Measurements from ENCODE around the gene CCDC127.
"Not testable (repeated sequence)": the region's sequence is repeated elsewhere in the genome, so short reads cannot be mapped to it uniquely, and the experiment has no call there.

Gene CCDC127, protein sequence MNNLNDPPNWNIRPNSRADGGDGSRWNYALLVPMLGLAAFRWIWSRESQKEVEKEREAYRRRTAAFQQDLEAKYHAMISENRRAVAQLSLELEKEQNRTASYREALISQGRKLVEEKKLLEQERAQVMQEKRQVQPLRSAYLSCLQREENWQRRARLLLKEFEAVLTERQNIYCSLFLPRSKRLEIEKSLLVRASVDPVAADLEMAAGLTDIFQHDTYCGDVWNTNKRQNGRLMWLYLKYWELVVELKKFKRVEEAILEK

DNA sequence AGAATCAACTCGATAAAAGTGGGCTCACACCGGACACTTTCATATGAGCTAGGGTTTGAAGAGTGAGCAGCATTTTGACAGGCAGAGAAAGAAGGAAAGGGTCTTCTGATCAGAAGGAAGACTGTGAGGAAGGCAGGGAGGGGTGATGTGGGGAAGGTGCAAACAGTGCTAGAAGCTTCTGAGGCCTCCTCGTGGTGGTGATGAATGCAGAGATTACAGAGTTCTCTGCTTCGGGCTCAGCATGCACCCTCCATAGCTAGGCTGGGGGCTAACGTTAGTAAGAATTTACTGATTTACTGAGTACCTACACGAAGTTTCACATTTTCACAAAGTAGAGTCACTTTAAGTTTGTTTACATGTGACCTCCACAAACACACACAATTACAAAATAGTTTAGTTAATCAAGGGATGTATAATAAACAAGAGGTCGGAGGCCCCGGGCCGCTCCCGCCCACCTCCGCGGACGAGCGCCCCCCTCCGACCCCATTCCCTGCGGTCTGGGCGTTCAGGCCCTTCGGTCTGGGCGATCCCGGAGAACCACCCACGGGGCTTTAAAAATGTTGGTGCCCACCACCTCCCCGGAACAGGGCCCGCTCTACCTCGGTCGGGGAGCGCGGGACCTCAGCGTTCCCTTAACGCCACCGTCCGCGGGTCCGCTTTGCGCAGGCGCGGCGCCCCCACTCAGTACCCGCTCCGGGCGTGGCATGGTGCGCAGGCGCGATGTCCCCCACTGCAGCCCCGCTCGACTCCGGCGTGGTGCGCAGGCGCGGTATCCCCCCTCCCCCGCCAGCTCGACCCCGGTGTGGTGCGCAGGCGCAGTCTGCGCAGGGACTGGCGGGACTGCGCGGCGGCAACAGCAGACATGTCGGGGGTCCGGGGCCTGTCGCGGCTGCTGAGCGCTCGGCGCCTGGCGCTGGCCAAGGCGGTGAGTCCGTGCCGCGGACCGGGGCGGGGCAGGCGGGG lies at the start of gene CCDC127, which contains the start of gene SDHA:
CCDC127 (minus strand) TSS at position 660 of the 963 bp plus-strand sequence. CDS start 1,304 bp downstream, outside the sequence.
SDHA (plus strand) TSS at position 827 of the 963 bp plus-strand sequence; CDS start at position 863, 36 bp downstream.
- DNase-seq: peak; percentile 97

DNA sequence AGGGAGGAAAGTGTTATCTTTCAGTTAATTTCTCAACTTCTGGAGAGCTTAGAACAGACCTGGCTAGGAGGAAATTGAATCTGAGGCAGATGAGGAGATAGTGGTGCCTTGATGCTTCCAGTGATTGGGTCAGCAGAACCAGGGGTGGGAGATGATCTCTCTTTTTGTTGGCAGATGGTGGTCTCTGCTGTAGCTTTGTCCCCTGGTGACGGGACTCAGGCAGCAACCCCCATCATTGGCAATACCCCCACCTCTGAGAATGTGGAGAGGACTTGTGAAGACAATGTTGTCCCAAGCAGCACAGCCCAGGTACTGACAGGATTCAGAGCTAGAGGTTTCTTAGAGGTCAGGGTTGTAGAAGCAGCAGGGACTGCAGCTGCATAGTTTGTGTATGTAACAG lies 49.8 kb upstream of the CCDC127 start:
- DNase-seq: no peak

DNA sequence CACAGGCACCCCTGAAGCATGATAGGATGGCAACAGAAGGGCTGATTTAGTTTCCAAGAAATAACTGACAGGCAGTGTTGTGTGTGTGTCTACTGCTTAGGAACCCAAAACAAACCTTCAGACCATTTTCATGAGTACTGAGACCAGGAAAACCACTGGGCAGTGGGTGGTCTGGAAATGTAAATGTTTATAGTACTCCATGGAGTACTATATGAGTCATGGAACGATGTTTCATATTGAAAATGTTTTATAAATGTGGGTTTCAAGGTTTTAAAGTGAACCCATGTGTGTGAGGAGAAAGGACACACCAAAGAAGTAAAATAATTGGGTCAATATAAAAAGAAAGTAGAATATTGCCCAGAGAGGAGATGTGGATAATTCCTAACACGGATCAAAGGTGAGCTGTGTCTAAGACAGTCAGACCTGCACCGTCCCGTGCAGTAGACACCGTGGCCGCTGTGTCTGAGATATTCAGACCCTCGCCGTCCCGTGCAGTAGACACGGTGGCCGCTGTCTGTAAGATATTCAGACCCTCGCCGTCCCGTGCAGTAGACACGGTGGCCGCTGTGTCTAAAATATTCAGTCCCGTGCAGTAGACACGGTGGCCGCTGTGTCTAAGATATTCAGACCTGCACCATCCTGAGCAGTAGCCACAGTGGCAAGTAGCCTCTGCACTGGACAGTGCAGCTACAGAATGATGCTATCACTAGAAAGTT lies 48.5 kb upstream of the CCDC127 start:
- DNase-seq: not testable (repeated sequence)

DNA sequence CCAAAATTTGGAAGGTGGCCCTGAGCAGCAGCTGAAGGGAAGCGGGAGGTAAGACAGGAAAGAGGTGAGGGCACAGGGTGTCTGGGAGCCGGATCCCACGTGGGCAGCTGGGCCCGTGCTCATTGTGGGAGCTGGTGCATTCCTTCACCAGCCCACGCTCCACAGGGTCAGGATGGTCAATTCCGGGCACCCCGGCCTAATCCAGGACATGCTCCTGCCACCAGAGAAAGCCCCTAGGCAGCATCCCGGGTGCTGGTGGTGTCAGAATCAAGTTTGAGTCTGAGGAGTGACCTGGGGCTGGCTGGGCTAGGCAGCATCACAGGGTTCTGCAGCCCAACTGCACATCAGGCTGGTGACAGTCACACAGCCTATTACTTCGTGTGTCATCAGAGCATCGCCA lies 46.4 kb upstream of the CCDC127 start:
- no peak for DNase-seq

DNA sequence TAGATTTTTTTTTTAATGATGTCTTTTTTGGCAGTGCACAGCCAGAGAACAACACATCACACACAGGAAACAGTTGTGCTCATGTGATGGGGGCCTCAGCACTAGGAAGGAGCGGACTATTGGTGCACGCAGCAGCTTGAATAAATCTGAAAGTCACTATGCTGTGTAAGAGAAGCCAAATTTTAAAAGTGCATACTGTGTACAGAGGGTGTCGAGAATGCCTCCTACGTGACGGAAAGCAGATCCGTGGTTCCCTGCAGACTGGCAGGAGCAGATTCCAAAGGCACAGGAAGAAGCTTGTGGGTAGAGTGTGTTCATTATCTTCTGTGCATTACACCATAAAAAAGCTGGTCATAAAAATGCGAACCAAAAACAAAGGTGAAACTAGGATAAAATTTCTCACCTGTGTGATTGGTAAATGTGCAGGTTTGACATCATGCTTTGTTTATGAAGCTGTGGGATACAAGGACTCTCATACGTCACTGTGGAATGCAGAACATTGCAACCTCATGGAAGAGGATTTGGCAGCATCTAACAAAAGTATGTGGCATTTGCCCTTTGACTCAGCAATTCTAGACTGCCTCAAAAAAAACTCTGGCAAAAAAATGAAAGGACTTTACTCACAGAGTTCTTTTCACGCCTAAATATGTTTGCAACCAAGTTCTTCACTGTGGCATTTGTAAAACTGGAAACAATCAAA lies 45.5 kb upstream of the CCDC127 start:
- DNase-seq: not testable (repeated sequence)

DNA sequence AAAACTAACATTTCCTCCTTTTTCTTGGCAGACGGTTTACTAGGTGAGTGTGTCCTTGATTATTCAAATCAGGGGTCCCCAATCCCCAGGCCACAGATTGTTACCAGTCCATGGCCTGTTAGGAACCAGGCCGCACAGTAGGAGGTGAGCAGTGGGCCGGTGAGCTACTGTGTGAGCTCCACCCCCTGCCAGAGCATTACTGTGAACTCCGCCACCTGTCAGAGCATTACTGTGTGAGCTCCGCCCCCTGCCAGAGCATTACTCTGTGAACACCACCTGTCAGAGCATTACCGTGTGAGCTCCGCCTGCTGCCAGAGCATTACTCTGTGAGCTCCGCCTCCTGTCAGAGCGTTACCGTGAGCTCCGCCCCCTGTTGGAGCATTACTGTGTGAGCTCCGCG lies 39.2 kb upstream of the CCDC127 start:
- DNase-seq: no peak

DNA sequence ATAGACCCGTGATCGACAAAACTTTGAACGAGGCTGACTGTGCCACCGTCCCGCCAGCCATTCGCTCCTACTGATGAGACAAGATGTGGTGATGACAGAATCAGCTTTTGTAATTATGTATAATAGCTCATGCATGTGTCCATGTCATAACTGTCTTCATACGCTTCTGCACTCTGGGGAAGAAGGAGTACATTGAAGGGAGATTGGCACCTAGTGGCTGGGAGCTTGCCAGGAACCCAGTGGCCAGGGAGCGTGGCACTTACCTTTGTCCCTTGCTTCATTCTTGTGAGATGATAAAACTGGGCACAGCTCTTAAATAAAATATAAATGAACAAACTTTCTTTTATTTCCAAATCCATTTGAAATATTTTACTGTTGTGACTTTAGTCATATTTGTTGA lies 38.4 kb upstream of the CCDC127 start:
- DNase-seq: not testable (repeated sequence)

DNA sequence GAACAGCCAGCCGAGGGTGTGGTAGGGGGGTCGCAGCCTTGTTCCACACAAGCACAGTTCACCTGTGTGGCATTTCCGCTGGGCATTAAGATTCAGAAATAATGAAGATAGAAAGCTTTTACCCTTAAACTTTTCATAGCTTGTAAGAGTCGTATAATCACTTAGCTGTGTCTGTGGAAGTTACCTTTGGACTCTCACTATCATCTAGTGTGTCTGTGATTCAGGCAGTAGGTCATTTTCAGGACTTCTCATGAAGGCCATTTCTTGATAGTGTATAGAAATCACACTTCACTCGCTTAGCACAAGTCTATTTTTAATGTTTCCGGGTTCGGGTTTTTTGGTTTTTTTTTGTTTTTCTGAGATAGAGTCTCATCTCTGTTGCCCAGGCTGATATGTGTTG lies 37.2 kb upstream of the CCDC127 start:
- not testable (repeated sequence) for DNase-seq

DNA sequence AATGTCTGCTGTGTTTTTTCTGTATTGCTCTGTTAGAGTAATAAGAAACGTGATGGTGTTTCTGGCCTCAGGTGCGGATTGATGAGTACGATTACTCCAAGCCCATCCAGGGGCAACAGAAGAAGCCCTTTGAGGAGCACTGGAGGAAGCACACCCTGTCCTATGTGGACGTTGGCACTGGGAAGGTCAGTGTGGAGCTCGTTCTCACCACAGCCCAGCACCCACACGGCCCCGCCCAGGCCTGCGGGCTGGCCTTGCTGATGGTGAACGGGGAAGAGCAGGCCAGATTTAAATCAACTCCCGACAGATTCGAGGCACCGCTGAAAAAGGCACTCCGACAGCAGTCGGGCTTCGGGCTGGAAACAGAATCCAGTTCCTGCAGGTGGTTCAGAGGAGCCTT lies 36.4 kb upstream of the CCDC127 start:
- DNase-seq: not testable (repeated sequence)

DNA sequence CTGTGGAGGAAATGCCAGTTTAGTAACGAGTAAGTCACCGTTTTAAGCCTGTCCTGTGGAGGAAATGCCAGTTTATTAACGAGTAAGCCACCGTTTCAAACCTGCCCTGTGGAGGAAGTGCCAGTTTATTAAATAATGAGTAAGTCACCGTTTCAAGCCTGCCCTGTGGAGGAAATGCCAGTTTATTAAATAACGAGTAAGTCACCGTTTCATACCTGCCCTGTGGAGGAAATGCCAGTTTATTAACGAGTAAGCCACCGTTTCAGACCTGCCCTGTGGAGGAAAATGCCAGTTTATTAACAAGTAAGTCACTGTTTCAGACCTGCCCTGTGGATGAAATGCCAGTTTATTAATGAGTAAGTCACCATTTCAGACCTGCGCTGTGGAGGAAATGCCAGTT lies 34.6 kb upstream of the CCDC127 start:
- no peak for DNase-seq

DNA sequence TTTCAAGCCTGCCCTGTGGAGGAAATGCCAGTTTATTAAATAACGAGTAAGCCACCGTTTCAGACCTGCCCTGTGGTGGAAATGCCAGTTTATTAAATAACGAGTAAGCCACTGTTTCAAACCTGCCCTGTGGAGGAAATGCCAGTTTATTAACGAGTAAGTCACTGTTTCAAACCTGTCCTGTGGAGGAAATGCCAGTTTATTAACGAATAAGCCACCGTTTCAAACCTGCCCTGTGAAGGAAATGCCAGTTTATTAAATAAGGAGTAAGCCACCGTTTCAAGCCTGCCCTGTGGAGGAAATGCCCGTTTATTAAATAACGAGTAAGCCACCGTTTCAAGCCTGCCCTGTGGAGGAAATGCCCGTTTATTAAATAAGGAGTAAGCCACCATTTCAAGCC lies 34.0 kb upstream of the CCDC127 start:
- DNase-seq: not testable (repeated sequence)

DNA sequence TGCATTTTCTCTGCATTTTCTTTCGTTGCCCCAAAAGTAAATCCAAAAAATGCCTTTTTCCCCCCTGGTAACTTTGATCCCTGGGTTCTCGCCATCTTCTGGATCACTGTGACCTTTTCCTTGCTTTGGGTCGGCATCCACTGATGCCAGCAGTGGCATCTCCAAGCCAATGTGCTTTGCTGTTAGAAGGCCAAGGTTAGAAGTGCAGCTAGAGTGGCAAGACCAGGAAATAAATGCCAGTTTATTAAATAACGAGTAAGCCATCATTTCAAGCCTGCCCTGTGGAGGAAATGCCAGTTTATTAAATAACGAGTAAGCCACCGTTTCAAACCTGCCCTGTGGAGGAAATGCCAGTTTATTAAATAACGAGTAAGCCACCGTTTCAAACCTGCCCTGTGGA lies 33.6 kb upstream of the CCDC127 start:
- DNase-seq: not testable (repeated sequence)

DNA sequence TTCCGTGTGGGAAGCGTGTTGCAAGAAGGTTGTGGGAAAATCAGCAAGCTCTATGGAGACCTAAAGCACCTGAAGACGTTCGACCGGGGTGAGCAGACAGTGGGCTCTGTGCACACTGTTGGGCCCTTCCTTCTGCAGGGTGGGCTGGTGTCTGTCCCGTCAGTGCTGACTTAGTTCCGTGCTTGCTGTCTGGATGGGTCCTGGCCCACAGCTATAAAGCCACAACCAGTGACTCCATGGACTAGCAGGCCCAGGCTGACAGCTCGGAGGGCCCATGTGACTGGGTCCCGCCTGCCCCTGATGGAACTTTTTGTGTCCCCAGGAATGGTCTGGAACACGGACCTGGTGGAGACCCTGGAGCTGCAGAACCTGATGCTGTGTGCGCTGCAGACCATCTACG lies 33.1 kb upstream of the CCDC127 start:
- not testable (repeated sequence) for DNase-seq

DNA sequence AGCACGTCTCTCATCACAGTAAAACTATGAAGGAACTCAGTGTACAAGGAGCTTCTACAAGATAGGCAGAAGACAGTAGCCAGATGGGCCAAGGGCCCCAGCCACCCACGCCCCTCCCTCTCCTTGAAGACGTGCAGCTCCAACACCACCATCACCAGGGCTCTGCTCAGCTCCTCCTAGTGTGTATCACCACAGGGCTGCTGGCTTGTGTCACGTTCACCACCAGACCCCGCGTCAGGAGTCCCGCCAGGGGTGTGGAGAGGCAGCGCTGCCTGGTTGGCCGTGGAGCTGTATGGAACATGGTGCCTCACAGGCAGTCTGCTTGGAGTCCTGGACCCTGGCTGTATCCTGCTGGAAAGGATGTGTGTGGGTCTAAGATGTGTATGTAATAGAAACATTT lies 32.4 kb upstream of the CCDC127 start:
- DNase-seq: not testable (repeated sequence)

DNA sequence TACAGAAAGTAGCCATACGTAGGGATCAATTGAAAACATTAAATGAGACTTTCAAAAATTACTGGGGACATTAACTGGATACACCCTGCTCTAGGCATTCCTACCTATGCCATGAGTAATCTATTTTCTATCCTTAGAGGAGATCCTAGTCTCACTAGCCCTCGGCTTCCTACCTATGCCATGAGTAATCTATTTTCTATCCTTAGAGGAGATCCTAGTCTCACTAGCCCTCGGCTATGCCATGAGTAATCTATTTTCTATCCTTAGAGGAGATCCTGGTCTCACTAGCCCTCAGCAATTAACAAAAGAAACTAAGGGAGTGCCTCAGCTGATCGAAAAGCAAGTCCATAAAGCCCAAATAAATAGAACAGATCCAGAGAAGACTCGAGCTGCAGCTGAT lies 27.8 kb upstream of the CCDC127 start:
- not testable (repeated sequence) for DNase-seq

DNA sequence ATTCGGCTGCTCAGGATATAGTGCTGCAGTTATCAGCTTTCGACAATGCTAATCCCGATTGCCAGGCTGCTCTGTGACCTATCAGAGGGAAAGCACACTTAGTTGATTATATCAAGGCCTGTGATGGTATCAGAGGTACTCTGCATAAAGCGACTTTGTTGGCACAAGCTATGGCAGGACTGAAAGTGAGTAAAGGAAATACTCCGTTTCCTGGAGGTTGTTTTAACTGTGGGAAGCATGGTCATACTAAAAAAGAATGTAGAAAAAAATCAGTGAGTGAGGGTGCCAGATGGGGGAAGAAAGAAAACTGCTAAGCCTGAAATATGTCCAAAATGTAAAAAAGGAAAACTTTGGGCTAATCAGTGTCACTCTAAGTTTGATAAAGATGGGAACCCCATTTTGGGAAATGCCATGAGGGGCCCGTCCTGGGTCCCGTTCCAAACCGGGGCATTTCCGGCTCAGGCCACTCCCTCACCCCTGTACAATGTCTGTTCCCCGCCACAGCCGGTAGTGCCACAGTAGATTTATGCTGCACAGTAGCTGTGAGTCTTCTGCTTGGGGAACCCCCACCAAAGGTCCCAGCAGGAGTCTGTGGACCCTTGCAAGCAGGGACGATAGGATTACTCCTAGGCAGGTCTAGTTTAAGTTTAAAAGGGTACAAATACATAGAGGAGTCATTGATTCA lies 25.9 kb upstream of the CCDC127 start:
- DNase-seq: not testable (repeated sequence)

DNA sequence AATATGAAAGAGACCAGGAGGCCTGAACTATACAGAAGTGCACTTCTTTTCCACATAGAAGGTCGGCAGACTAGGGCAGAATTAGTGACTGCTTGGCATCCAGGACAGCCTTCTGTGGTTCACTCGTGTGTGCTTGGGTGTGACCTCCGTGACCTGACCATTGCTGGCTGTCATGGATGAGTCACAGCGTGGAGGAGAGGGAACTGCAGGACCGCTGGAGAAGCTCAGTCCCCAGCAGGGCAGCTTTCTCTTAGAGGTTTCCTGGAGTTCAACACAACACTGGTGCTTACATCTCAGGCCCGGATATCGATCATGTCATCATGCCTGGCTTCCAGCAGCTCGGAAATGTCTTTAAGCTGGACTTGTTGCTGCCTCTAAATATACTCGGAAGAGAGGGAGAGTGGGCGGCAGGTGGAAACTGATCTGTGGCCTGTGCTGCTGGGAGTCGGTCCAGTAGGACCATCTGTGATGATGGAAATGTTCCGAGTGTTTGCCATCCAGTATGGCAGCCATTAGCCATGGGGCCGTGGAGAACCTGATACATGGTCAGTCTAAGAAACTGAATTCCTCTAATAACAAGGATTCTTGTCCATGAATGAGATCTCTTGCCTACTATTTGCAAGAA lies 23.2 kb upstream of the CCDC127 start:
- DNase-seq: not testable (repeated sequence)

DNA sequence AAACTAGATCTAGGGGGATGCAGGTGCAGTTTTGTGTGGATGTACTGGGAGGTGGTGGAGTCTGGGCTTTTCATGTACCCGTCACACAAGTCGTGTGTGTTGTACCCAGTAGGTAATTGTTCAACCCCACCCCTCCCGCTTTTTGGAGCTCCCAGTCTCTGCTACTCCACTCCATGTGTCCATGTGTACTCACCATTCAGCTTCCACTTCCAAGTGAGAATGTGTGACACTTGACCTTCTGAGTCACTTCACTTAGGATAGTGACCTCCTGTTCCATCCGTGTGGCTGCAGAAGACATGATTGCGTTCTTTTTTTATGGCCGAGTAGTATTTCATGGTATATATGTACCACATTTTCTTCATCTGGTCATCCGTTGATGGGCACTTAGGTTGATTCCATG lies 22.6 kb upstream of the CCDC127 start:
- not testable (repeated sequence) for DNase-seq

DNA sequence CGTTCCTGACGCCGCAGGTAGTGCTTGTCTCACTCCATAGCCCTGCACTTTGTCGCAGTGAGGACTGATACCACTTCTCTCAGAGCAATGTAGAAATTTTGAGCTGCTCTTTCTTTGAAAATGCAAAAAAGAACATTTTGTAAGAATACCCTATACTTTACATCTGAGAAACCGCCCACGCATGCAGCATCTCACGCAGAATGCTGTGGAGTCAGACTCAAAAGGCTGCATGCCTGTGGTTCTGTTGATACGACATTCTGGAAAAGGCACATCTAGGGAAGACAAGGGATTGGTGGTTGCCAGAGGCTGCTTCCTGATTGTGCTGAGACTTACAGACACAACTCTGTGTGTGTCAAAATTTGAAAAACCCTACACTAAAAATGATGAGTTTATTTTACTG lies 20.0 kb upstream of the CCDC127 start:
- not testable (repeated sequence) for DNase-seq

DNA sequence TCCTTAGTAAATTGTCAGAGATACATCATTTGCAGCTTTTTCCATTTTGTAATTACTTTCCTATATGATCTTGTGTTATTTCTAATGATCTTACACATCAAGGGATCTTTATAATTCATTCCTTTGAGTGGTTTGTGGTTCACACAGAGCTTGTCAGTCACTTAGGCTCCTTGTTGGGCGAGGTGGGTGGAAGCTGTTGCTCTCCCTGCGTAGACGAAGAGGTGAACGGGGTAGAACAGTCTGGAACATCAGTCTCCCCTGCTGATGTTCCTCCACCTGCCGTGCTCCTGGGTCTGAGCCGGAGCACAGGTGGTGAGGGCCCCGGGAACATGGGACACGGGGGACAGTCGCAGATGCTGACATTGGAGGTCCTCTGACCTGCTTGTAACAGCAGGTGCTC lies 17.6 kb upstream of the CCDC127 start:
- not testable (repeated sequence) for DNase-seq

DNA sequence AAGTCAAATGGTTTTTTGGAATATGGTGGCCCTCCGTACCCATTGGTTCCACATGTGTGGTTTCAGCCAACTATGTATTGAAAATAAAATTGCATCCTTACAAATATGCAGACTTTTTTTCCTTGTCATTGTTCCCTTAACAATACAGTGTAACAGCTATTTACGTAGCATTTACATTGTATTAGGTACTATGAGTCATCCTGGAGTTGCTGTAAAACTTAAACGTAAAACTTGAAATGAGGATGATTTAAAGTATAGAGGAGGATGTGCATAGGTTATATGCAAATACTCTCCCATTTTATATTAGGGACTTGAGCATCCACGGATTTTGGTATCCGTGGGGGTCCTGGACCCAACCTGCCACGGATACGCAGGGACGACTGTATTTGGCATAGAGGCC lies 16.5 kb upstream of the CCDC127 start:
- DNase-seq: no peak

Measured in CD4-positive, alpha-beta T cell treated with Interferon gamma for 1 hour (primary cell).